NT2/D1 (cell line): Measurements from ENCODE around the gene SLC22A13.
"Not testable (repeated sequence)": the region's sequence is repeated elsewhere in the genome, so short reads cannot be mapped to it uniquely, and the experiment has no call there.

Experiments used
- DNase-seq: peaks from one replicate; pipeline ENCODE4 v3.0.0-alpha.2; 2011; ENCODE audit warnings: low read depth, low spot score
- H3K27me3 ChIP-seq: 2 replicates; pipeline ENCODE4 v1.6.0; 2011; ENCODE audit warnings: mild to moderate bottlenecking; ENCODE audit not compliant: insufficient read length, insufficient read depth
- H3K36me3 ChIP-seq: 2 replicates; pipeline ENCODE4 v1.6.1; 2011; ENCODE audit warnings: mild to moderate bottlenecking, low read length, mixed read lengths; ENCODE audit not compliant: insufficient read depth, insufficient read length
- H3K4me1 ChIP-seq: 2 replicates; pipeline ENCODE4 v1.5.1; 2011; ENCODE audit not compliant: insufficient read depth, insufficient read length
- H3K4me3 ChIP-seq: 2 replicates; pipeline ENCODE4 v1.5.1; 2011; ENCODE audit warnings: low read depth; ENCODE audit not compliant: insufficient read length
- H3K9ac ChIP-seq: 2 replicates; pipeline ENCODE4 v1.6.0; 2011; ENCODE audit warnings: low read depth; ENCODE audit not compliant: insufficient read length
- H3K9me3 ChIP-seq: 2 replicates; pipeline ENCODE4 v1.5.1; 2011; ENCODE audit warnings: mild to moderate bottlenecking, low read length; ENCODE audit not compliant: insufficient read depth
- SUZ12 ChIP-seq: IDR thresholded peaks from 2 replicates; pipeline ENCODE4 v1.6.1; 2011; ENCODE audit not compliant: insufficient read length, insufficient read depth; ENCODE audit errors: extremely low read depth
- YY1 ChIP-seq: IDR thresholded peaks from 2 replicates; pipeline ENCODE4 v1.6.1; 2011; ENCODE audit not compliant: insufficient read length, insufficient read depth
- ZNF274 ChIP-seq: IDR thresholded peaks from 2 replicates; pipeline ENCODE4 v1.6.1; 2011; ENCODE audit warnings: mild to moderate bottlenecking, low read depth, low read length

Gene SLC22A13

DNA sequence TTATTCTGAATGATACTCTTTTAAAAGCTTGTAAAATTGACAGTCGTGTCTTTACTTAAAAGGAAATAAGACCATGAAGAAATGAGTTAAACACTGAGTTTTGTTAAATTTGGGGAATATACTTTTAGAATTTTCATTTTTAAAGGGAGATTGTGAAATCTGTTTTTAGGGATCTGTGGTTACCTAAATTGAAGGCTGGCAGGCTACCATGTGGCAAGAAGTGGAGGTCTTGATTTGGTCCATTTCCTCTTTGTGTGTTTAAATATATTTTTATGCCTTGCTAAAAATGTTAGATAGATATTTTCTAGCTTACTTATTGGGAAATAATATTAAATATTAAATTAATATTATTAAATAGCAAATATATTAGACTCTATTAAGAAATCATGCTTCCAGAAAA is 36.6 kb upstream of the SLC22A13 start:
- Histone ChIP-seq H3K27me3 (no peaks in the 10 kb centered on the region), H3K36me3 (peaks cover 43% of the 10 kb centered on the region), H3K9me3 (no peaks in the 10 kb centered on the region), H3K9ac (no peak overlapping the region), H3K4me1 (no peaks in the 10 kb centered on the region), H3K4me3 (no peak overlapping the region)
- no peak for DNase-seq
- TF ChIP-seq SUZ12 (no peak), ZNF274 (no peak), YY1 (no peak)

DNA sequence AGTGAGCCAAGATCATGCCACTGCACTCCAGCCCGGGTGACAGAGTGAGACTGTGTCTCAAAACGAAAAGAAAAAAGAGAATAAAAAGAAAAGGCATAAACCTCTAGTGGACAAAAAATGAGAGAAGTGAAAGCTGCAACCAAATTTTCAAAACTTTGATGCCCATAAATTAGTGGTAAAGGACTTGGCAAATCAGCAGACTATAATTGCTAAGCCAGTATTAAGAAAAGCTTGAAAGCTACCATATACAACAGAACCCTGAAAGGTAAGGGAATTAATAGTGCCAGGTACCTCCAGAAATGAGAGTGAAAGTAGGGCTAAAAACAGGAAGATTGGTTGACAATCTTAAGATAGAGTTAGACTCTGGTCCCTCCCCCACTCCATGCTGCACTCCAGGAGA is 32.9 kb upstream of the SLC22A13 start:
- Histone ChIP-seq H3K9me3 (0 out of 2 replicates have a peak, but pooled peaks cover 6% of the 10 kb centered on the region), H3K4me3 (no peak overlapping the region), H3K4me1 (no peaks in the 10 kb centered on the region), H3K27me3 (no peaks in the 10 kb centered on the region), H3K9ac (no peak overlapping the region), H3K36me3 (peaks cover 39% of the 10 kb centered on the region)
- TF ChIP-seq YY1 (no peak), SUZ12 (no peak), ZNF274 (no peak)
- no peak for DNase-seq

DNA sequence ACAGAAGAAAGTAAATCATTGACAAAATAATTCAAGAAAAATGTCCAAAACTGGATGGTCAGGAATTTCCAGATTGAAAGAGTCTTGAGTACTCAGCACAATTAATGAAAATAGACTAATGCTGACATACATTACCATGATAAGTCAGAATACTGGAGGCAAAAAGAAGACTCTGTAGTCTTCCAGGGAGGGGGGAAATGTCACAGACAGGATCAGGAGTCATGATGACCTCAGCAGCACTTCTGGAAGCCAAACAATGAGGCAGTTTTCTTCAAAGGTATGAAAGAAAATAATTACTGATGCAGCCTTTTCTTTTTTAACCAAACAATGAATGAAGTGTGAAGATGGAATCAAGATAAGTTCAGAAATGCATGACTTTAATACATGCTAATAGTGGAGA is 30.1 kb upstream of the SLC22A13 start:
- no peaks in the 10 kb centered on the region for H3K27me3 ChIP-seq
- H3K9me3 ChIP-seq, result peaks cover 11% of the 10 kb centered on the region; the same call in 1 of the 2 replicates
- DNase-seq, result no peak
- H3K4me1 ChIP-seq, result no peaks in the 10 kb centered on the region
- no peak overlapping the region for H3K9ac ChIP-seq
- no peak overlapping the region for H3K4me3 ChIP-seq
- TF ChIP-seq SUZ12 (no peak), YY1 (no peak), ZNF274 (no peak)
- peaks cover 39% of the 10 kb centered on the region for H3K36me3 ChIP-seq

- Histone ChIP-seq H3K4me1 (no peaks in the 10 kb centered on the region), H3K27me3 (no peaks in the 10 kb centered on the region), H3K9me3 (peaks cover 11% of the 10 kb centered on the region; the same call in 1 of the 2 replicates), H3K9ac (no peak overlapping the region), H3K4me3 (no peak overlapping the region), H3K36me3 (peaks cover 39% of the 10 kb centered on the region)
- TF ChIP-seq ZNF274 (no peak), SUZ12 (no peak), YY1 (no peak)
- DNase-seq, result no peak
Observed at GRCh38 chr3:38238416-38239008, 27.1 kb upstream of the SLC22A13 start.

DNA sequence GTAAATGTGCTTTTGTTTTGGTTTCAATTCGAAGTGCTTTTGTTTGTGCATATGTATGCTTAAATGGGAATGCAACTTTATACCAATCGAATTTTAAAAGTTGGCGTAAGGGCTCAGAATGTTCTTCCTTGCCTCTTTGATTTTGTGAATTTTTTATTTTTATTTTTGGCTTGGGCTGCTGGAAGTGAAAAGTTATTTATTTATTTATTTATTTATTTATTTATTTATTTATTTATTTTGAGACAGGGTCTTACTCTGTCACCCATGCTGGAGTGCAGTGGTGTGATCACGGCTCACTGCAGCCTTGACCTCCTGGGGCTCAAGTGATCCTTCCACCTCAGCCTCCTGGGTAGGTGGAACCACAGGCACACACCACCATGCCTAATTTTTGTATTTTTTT is 22.8 kb upstream of the SLC22A13 start:
- H3K36me3 ChIP-seq, result peaks cover 33% of the 10 kb centered on the region
- H3K4me3 ChIP-seq, H3K9me3 ChIP-seq, H3K9ac ChIP-seq, DNase-seq, H3K4me1 ChIP-seq, H3K27me3 ChIP-seq: not testable (repeated sequence)

DNA sequence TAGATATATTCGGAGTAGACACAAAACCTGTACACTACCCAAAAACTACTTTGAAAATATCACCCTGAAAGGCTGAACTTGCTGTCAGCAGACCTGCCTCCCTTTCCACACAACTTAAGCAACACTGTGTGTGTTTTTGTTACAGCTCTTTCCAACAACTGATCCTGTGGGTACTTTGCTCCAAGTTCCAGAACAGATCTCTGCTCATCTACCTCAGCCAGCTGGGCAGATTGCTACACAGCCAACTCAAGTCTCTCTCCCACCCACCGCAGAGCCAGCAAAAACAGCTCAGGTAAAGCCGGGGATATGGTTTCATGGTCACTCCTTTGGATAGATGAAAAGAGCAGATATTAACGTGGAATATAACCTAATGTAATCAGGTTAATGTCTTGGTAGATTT is 19.7 kb upstream of the SLC22A13 start:
- Histone ChIP-seq H3K4me3 (no peak overlapping the region), H3K4me1 (peaks cover 5% of the 10 kb centered on the region), H3K36me3 (peaks cover 45% of the 10 kb centered on the region), H3K27me3 (no peaks in the 10 kb centered on the region), H3K9ac (no peak overlapping the region), H3K9me3 (no peaks in the 10 kb centered on the region)
- TF ChIP-seq YY1, result no peak
- no peak for DNase-seq

DNA sequence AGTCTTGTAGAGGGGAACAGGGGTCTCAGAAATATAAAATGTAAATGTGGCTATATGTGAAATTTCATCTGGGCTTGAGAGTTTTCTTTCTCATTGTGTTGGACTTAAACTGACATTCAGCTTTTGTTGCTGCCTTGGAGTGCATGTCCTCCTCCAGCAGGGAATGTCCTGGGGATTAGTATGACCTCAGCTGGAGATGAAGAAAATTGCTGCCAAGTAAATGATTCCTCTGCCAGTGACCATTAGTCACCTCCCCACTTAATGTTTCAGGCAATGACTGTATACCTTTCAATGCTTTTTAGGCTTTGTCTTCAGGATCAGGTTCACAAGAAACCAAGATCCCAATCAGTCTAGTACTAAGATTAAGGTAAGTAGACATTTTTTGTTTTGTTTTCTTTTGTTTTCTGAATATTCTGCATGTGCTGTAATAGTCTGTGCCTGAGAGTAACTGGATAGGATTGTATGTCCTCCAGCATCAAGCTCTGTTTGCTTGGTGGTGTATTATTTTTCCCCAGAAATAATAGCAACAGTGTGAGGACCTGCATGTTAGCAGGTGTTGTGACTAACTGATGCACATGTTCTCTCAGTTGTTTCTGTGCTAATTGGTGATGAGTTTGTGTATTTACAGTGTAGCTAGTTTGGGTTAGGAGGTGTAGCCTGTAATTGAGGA is 18.1 kb upstream of the SLC22A13 start:
- TF ChIP-seq ZNF274 (no peak), YY1 (no peak), SUZ12 (no peak)
- H3K9me3 ChIP-seq, result no peaks in the 10 kb centered on the region
- DNase-seq, result no peak
- peaks cover 5% of the 10 kb centered on the region for H3K4me1 ChIP-seq
- H3K27me3 ChIP-seq, result no peaks in the 10 kb centered on the region
- H3K36me3 ChIP-seq, result peaks cover 60% of the 10 kb centered on the region
- H3K9ac ChIP-seq, result no peak overlapping the region
- no peak overlapping the region for H3K4me3 ChIP-seq

DNA sequence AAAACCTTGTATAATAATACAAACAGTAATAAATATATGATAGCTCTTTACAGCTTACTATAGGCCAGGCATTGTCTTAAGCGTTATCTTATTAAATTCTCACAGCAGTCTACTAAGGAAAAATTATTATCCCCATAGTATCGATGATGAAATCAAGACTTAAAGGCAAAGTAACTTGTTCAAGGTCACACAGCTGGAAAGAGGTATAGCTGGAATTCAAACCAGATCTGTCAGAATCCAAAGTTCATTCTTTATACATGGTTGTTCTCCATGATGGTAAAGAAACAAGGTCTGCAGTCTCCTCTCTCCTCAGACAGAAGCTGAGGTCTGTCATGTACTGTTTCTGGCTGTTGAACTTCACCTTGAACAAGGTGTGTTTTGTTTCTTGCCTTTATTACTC is 15.4 kb upstream of the SLC22A13 start:
- Histone ChIP-seq H3K9ac (no peak overlapping the region), H3K4me1 (peaks cover 5% of the 10 kb centered on the region), H3K27me3 (no peaks in the 10 kb centered on the region), H3K4me3 (no peak overlapping the region), H3K36me3 (peaks cover 86% of the 10 kb centered on the region), H3K9me3 (no peaks in the 10 kb centered on the region)
- no peak for DNase-seq
- TF ChIP-seq SUZ12 (no peak), YY1 (no peak), ZNF274 (no peak)
